Keratinocyte (primary cell): Measurements from ENCODE around the gene R3HDM1. TPM values are rescaled to one million over a fixed set of nuclear protein-coding genes. Genes with fewer than 3 reads are reported as not detected.

Source experiments
- DNase-seq: peaks from one replicate; pipeline ENCODE4 v3.0.0-alpha.2; 2011; ENCODE audit warnings: low read depth, missing footprints, low spot score
- FAIRE-seq: peaks from 2 replicates; lab custom pipeline; 2011; peaks lifted over from hg19 to GRCh38; lab: Jason Lieb, UNC
- H2AFZ ChIP-seq: 2 replicates; pipeline ENCODE4 v1.6.0; 2012; ENCODE audit warnings: low read length, control low read depth, inconsistent platforms; ENCODE audit not compliant: control insufficient read depth
- H3K27ac ChIP-seq: 2 replicates; pipeline ENCODE4 v1.5.1; 2011; ENCODE audit warnings: low read length; ENCODE audit not compliant: control insufficient read depth, insufficient read depth
- H3K27me3 ChIP-seq: 3 replicates; pipeline ENCODE4 v1.6.0; 2011; ENCODE audit warnings: low read length; ENCODE audit not compliant: control insufficient read depth, insufficient read depth; ENCODE audit errors: extremely low read depth
- H3K36me3 ChIP-seq, 2 experiments: 2 replicates in 1 of 2; 3 replicates in 1 of 2; pipeline ENCODE4 v1.5.1; 2011; ENCODE audit warnings: low read length in 2 of 2, mild to moderate bottlenecking in 1 of 2; ENCODE audit not compliant: control insufficient read depth in 2 of 2, insufficient read depth in 2 of 2; ENCODE audit errors: extremely low read depth in 1 of 2
- H3K4me1 ChIP-seq: 3 replicates; pipeline ENCODE4 v1.5.1; 2011; ENCODE audit warnings: low read length; ENCODE audit not compliant: control insufficient read depth, insufficient read depth; ENCODE audit errors: extremely low read depth
- H3K4me2 ChIP-seq: 3 replicates; pipeline ENCODE4 v1.6.0; 2011; ENCODE audit warnings: low read depth, low read length; ENCODE audit not compliant: control insufficient read depth, insufficient read depth; ENCODE audit errors: extremely low read depth
- H3K4me3 ChIP-seq, 3 experiments: fragments of 200-600 bp in 1 of 3; sonication (generic) in 1 of 3; 2 replicates in 2 of 3; 3 replicates in 1 of 3; pipeline ENCODE4 v1.5.1; 2011 to 2016; ENCODE audit warnings: low read length in 3 of 3, mild to moderate bottlenecking in 3 of 3, control low read depth in 2 of 3, inconsistent platforms in 1 of 3, low read depth in 1 of 3, mixed read lengths in 1 of 3, mixed run types in 1 of 3, moderate library complexity in 1 of 3; ENCODE audit not compliant: control insufficient read depth in 2 of 3, insufficient read depth in 2 of 3; ENCODE audit errors: extremely low read depth in 1 of 3
- H3K79me2 ChIP-seq: 2 replicates; pipeline ENCODE4 v1.6.0; 2012; ENCODE audit warnings: low read length; ENCODE audit not compliant: control insufficient read depth, insufficient read depth
- H3K9ac ChIP-seq: 3 replicates; pipeline ENCODE4 v1.6.0; 2011; ENCODE audit warnings: low read length; ENCODE audit not compliant: control insufficient read depth, insufficient read depth; ENCODE audit errors: extremely low read depth
- H3K9me1 ChIP-seq: 3 replicates; pipeline ENCODE4 v1.6.0; 2011; ENCODE audit warnings: low read length; ENCODE audit not compliant: control insufficient read depth, insufficient read depth; ENCODE audit errors: extremely low read depth
- H3K9me3 ChIP-seq: 2 replicates; pipeline ENCODE4 v1.5.1; 2012; ENCODE audit warnings: low read depth, low read length; ENCODE audit not compliant: control insufficient read depth
- H4K20me1 ChIP-seq: 3 replicates; pipeline ENCODE4 v1.6.0; 2011; ENCODE audit warnings: low read length; ENCODE audit not compliant: control insufficient read depth, insufficient read depth; ENCODE audit errors: extremely low read depth
- CTCF ChIP-seq, 3 experiments: IDR thresholded peaks in 1 of 3; conservative IDR thresholded peaks in 1 of 3; optimal IDR thresholded peaks in 1 of 3; 2 replicates in 2 of 3; 3 replicates in 1 of 3; pipeline versions ENCODE3 to v1.5.1; 2011; ENCODE audit warnings: low read length in 3 of 3, mild to moderate bottlenecking in 3 of 3, moderate library complexity in 2 of 3, control low read depth in 1 of 3, inconsistent platforms in 1 of 3; ENCODE audit not compliant: insufficient read depth in 2 of 3; ENCODE audit errors: extremely low read depth in 1 of 3
- EZH2 ChIP-seq: IDR thresholded peaks from one replicate; pipeline ENCODE4 v1.6.1; 2012; ENCODE audit warnings: inconsistent platforms, mild to moderate bottlenecking, low read length, moderate library complexity
- dilution Hi-C: fragments of 300-500 bp; cut with MboI; formaldehyde crosslinking; loops from one replicate; pipeline ENCODE4 v1.7.0; 2020; ENCODE audit warnings: low sequenced_read_pairs; ENCODE audit not compliant: extremely low pct_ligation_motif_present
- polyA plus RNA-seq, 5 experiments: library from polyadenylated mRNA; depleted of rRNA in 3 of 5; stranded (reverse) in 3 of 5; stranded (forward) in 1 of 5; unstranded in 1 of 5; fragments of >200 nt; gene quantifications; 1 replicate in 1 of 5; 2 replicates in 3 of 5; 3 replicates in 1 of 5; pipeline versions ENCODE4 v1.2.1 to v1.2.3, GENCODE V29; 2011 to 2012; ENCODE audit warnings: missing spikeins in 2 of 5, low read depth in 1 of 5, low replicate concordance in 1 of 5

The R3HDM1 gene
- polyA plus RNA-seq, 1 donor (not counting 4 experiments of a cell fraction or from before 2014, with no cell fraction given), result 41.0 TPM

GRCh38 chr2:135657806-135658582 lies 126.7 kb downstream of the R3HDM1 start:
- Histone ChIP-seq H3K9me1 (no peaks in the 10 kb centered on the region), H4K20me1 (no peaks in the 10 kb centered on the region), H3K9me3 (no peaks in the 10 kb centered on the region), H3K27me3 (no peaks in the 10 kb centered on the region), H3K36me3 (peaks cover 2 to 9% of the 10 kb centered on the region in 2 experiments), H3K4me3 (no peak overlapping the region), H3K4me1 (no peaks in the 10 kb centered on the region), H3K9ac (no peak overlapping the region), H3K79me2 (no peaks in the 10 kb centered on the region), H3K27ac (no peak overlapping the region), H3K4me2 (no peak overlapping the region), H2AFZ (no peak overlapping the region)
- FAIRE-seq (no peak), DNase-seq (no peak)
- TF ChIP-seq EZH2, result no peak
- TF ChIP-seq CTCF (optimal IDR thresholded peaks at IDR 0.05 in 1 of 3, IDR thresholded peaks at IDR 0.05 in 1 of 3, conservative IDR thresholded peaks at IDR 0.05 in 1 of 3; ENCODE audit: extremely low read depth in 1 of 3, insufficient read depth in 2 of 3, low read length in 3 of 3), result no peak
- dilution Hi-C loops, result no loop called here

- no peaks in the 10 kb centered on the region for H3K27me3 ChIP-seq
- peaks cover 4% of the 10 kb centered on the region for H3K4me1 ChIP-seq
- dilution Hi-C loops, result no loop called here
- TF ChIP-seq EZH2, result no peak
- no peaks in the 10 kb centered on the region for H3K9me3 ChIP-seq
- FAIRE-seq (no peak), DNase-seq (no peak)
- H4K20me1 ChIP-seq, result no peaks in the 10 kb centered on the region
- no peaks in the 10 kb centered on the region for H3K9me1 ChIP-seq
- no peaks in the 10 kb centered on the region for H3K79me2 ChIP-seq
- no peak overlapping the region for H3K4me2 ChIP-seq
- no peak overlapping the region for H3K9ac ChIP-seq
- peaks cover 2 to 9% of the 10 kb centered on the region in 2 experiments for H3K36me3 ChIP-seq
- no peak overlapping the region for H2AFZ ChIP-seq
- no peak overlapping the region for H3K27ac ChIP-seq
- H3K4me3 ChIP-seq, result no peak overlapping the region
Measured at GRCh38 chr2:135662088-135662487, 130.8 kb downstream of the R3HDM1 start.
